ENCODE measurements around the gene ZYG11B.
"Not testable (repeated sequence)": the region's sequence is repeated elsewhere in the genome, so short reads cannot be mapped to it uniquely, and the experiment has no call there.

ZYG11B gene

DNA sequence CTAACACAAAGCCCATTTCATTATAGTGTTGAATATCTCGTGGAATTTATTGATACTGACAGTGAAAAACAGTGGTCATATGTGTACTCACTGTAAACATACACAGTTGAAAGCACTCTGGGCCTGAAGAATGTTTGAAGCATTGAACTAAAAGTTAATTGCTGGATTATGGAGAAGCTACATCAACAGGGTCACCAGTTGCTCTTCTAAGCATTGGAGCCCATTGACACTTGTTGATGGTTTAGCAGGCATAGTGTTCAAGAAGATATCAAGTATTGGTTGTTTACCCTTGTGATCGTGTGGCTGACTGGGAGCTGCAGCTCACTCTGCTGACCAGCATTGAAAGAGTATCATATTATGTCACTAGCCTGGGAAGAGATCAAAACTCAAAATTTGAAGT lies 126.6 kb downstream of the ZYG11B start:
- no peak for DNase-seq (ENCODE audit: low spot score)

DNA sequence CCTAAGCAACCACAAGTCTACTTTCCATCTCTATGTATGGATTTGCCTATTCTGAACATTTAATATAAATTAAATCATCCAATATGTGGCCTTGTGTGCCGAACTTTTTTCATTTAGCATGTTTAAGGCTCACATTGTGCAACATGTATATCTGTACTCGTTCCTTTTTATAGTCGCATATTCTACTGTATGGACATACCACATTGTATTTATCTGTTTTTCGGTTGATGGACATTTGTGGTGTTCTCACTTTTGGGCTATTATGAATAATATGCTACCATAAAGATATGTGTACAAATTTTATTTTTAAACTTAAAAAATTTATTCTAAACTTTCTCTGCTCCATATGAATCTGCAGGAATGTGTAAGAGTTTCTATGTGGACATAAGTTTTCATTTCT lies 129.3 kb downstream of the ZYG11B start:
- DNase-seq (ENCODE audit: low spot score): no peak

DNA sequence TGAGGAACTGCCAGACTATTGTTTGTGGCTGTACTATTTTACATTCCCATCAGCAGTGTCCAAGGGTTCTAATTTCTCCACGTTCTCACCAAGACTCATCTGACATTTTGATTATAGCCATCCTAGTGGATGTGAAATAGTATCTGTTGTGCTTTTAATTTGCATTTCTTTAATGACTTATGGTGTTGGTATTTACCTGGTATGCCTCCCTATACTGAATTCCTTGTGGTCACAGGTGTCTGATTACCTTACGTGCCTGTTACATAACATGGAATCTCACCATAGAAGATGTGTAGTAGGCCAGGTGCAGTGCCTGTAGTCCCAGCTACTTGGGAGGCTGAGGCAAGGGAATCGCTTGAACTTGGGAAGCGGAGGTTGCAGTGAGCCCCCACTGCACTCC lies 129.8 kb downstream of the ZYG11B start:
- no peak for DNase-seq (ENCODE audit: low spot score)

DNA sequence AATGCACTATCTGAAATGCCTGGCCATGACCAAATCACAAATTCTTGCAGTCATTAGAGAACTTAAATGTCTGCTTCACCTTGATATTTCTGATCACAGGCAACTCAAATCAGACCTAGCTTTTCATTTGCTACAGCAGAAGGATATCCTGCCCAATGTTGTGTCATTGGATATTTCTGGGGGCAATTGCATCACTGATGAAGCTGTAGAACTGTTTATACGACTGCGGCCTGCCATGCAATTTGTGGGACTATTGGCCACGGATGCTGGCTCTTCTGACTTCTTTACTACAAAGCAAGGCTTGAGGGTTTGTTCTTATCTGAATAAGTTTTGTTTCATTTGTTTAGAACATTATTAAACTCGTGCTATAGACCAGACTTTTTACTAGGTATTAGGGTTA lies 131.2 kb downstream of the ZYG11B start:
- no peak for DNase-seq (ENCODE audit: low spot score)

- no peak for DNase-seq (ENCODE audit: low spot score)
Measured at GRCh38 chr1:52862666-52863458, 136.6 kb downstream of the ZYG11B start.

DNA sequence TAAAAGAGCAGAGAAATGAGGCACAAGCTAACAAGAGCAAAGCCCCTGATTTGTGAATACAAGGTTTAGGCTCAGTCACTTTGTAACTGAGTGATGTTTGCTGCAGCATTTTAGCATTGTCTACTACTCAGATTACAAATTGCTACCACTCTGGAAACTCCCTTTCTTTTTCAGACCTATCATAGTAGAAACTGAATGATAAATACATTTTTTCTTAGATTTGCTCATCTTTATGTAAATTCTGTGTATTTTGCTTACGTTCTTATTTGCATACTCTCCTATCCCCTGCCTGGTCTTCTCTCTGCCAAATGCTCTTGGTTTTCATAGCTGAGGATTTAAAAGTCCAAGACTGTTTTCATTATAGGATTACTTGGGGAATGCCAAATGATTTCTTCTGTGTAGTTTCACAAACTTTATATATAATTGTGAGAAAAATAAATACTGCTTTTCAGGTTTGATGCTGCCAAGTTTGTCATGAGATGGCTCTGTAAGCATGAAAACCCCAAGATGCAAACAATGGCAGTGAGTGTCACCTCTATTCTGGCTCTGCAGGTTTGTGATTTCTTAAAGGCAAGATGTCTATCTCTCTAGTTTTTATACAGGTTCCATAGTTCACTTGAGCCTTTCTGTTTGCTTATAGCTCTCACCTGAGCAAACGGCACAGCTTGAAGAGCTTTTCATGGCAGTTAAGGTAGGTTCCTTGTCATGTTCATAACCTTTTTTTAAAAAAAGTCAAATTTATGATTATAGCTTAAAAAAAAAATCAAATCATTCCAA lies 141.0 kb downstream of the ZYG11B start:
- DNase-seq (ENCODE audit: low spot score): no peak

DNA sequence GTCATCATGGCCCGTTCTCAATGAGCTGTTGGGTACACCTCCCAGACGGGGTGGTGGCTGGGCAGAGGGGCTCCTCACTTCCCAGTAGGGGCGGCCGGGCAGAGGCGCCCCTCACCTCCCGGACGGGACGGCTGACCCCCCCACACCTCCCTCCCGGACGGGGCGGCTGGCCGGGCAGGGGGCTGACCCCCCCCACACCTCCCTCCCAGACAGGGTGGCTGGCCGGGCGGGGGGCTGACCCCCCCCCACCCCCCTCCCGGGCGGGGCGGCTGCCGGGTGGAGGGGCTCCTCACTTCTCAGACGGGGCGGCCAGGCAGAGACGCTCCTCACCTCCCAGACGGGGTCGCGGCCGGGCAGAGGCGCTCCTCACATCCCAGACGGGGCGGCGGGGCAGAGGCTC lies 143.5 kb downstream of the ZYG11B start:
- DNase-seq (ENCODE audit: low spot score): not testable (repeated sequence)

DNA sequence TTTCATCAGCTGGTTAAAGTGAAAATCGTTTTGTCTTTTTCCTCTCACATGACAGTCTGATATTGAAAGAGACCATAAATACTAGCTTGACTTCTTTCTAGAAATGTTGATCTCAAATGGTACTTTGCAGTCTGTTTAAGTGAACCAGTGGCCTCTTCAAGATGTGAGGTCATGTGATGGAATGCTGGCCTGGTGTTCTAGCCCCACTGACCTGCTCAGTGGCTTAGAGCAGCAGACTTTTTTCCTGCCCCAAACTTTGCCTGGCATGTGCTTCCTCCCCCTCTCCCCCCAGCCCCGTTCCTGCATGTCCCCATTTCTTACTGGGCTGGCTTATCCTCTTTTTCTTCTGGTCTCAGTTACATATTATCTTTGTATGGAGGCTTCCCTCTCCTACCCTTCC lies 150.6 kb downstream of the ZYG11B start:
- no peak for DNase-seq (ENCODE audit: low spot score)
